ENCODE results near the gene TRAF3.

DNA sequence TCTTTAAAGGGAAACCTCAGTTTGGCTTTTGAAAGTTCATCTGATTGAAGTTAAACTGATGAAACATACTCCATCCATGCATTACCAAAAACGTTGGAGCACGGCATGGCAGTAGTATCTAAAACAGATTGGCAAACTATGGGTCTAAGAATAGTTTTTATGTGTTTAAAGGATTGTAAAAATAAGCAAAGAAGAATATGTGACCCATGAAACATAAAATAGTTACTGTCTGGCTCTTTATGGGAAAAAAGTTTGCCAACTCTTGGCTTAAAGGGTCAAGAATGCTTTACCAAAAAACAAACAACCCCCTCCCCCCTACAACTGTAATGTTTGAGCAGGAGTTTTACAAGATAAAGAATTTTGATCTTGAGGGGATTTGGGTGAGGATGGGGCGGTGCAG, 32.6 kb downstream of the TRAF3 start:
- TF ChIP-seq, protein P1, sequence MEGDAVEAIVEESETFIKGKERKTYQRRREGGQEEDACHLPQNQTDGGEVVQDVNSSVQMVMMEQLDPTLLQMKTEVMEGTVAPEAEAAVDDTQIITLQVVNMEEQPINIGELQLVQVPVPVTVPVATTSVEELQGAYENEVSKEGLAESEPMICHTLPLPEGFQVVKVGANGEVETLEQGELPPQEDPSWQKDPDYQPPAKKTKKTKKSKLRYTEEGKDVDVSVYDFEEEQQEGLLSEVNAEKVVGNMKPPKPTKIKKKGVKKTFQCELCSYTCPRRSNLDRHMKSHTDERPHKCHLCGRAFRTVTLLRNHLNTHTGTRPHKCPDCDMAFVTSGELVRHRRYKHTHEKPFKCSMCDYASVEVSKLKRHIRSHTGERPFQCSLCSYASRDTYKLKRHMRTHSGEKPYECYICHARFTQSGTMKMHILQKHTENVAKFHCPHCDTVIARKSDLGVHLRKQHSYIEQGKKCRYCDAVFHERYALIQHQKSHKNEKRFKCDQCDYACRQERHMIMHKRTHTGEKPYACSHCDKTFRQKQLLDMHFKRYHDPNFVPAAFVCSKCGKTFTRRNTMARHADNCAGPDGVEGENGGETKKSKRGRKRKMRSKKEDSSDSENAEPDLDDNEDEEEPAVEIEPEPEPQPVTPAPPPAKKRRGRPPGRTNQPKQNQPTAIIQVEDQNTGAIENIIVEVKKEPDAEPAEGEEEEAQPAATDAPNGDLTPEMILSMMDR (IDR thresholded peaks at IDR 0.05) = no peak
- TF ChIP-seq, protein P2, sequence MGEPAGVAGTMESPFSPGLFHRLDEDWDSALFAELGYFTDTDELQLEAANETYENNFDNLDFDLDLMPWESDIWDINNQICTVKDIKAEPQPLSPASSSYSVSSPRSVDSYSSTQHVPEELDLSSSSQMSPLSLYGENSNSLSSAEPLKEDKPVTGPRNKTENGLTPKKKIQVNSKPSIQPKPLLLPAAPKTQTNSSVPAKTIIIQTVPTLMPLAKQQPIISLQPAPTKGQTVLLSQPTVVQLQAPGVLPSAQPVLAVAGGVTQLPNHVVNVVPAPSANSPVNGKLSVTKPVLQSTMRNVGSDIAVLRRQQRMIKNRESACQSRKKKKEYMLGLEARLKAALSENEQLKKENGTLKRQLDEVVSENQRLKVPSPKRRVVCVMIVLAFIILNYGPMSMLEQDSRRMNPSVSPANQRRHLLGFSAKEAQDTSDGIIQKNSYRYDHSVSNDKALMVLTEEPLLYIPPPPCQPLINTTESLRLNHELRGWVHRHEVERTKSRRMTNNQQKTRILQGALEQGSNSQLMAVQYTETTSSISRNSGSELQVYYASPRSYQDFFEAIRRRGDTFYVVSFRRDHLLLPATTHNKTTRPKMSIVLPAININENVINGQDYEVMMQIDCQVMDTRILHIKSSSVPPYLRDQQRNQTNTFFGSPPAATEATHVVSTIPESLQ (CRISPR knock-in tag; IDR thresholded peaks at IDR 0.05) = no peak
- no peak for TF ChIP-seq JUN (CRISPR knock-in tag; IDR thresholded peaks at IDR 0.05)
- TF ChIP-seq, protein P3, sequence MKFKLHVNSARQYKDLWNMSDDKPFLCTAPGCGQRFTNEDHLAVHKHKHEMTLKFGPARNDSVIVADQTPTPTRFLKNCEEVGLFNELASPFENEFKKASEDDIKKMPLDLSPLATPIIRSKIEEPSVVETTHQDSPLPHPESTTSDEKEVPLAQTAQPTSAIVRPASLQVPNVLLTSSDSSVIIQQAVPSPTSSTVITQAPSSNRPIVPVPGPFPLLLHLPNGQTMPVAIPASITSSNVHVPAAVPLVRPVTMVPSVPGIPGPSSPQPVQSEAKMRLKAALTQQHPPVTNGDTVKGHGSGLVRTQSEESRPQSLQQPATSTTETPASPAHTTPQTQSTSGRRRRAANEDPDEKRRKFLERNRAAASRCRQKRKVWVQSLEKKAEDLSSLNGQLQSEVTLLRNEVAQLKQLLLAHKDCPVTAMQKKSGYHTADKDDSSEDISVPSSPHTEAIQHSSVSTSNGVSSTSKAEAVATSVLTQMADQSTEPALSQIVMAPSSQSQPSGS (CRISPR knock-in tag; IDR thresholded peaks at IDR 0.05; ENCODE audit: borderline replicate concordance, low read depth) = no peak
- no peak for TF ChIP-seq NR1H2 (CRISPR knock-in tag; IDR thresholded peaks at IDR 0.05)
- no peak for TF ChIP-seq NR3C1 (CRISPR knock-in tag; conservative IDR thresholded peaks at IDR 0.05; ENCODE audit: low read depth)
- TF ChIP-seq, protein P4, sequence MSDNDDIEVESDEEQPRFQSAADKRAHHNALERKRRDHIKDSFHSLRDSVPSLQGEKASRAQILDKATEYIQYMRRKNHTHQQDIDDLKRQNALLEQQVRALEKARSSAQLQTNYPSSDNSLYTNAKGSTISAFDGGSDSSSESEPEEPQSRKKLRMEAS (CRISPR knock-in tag; IDR thresholded peaks at IDR 0.05) = no peak
- no peak for TF ChIP-seq FOXJ3 (CRISPR knock-in tag; IDR thresholded peaks at IDR 0.05; ENCODE audit: borderline replicate concordance)
- TF ChIP-seq, protein P5, sequence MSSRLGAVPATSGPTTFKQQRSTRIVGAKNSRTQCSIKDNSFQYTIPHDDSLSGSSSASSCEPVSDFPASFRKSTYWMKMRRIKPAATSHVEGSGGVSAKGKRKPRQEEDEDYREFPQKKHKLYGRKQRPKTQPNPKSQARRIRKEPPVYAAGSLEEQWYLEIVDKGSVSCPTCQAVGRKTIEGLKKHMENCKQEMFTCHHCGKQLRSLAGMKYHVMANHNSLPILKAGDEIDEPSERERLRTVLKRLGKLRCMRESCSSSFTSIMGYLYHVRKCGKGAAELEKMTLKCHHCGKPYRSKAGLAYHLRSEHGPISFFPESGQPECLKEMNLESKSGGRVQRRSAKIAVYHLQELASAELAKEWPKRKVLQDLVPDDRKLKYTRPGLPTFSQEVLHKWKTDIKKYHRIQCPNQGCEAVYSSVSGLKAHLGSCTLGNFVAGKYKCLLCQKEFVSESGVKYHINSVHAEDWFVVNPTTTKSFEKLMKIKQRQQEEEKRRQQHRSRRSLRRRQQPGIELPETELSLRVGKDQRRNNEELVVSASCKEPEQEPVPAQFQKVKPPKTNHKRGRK (CRISPR knock-in tag; IDR thresholded peaks at IDR 0.05; ENCODE audit: borderline replicate concordance) = no peak
- TF ChIP-seq TEAD4 (CRISPR knock-in tag; IDR thresholded peaks at IDR 0.05) = no peak

Data from WTC11 (cell line).